Measurements from ENCODE around the gene CFAP20DC.
"Not testable (repeated sequence)": the region's sequence is repeated elsewhere in the genome, so short reads cannot be mapped to it uniquely, and the experiment has no call there.

Gene CFAP20DC

GRCh38 chr3:58965865-58966264, 84.0 kb downstream of the CFAP20DC start:
- no peak for DNase-seq (ENCODE audit: low read depth in 2 of 2, low spot score in 1 of 2)

GRCh38 chr3:58963928-58964503, 85.8 kb downstream of the CFAP20DC start:
- DNase-seq (ENCODE audit: low read depth in 2 of 2, low spot score in 1 of 2), result no peak

- DNase-seq (ENCODE audit: low read depth in 2 of 2, low spot score in 1 of 2), result no peak
These were observed 87.0 kb downstream of the CFAP20DC start for GRCh38 chr3:58962816-58963215.

GRCh38 chr3:58962040-58962651, 87.7 kb downstream of the CFAP20DC start:
- no peak for DNase-seq (ENCODE audit: low read depth in 2 of 2, low spot score in 1 of 2)

- DNase-seq (ENCODE audit: low read depth in 2 of 2, low spot score in 1 of 2), result no peak
These were observed 94.5 kb downstream of the CFAP20DC start for GRCh38 chr3:58955308-58955707.

- DNase-seq (ENCODE audit: low read depth in 2 of 2, low spot score in 1 of 2), result no peak
These were observed 96.5 kb downstream of the CFAP20DC start for GRCh38 chr3:58953288-58953687.

- no peak for DNase-seq (ENCODE audit: low read depth in 2 of 2, low spot score in 1 of 2)
These were observed 97.5 kb downstream of the CFAP20DC start for GRCh38 chr3:58952128-58952917.

GRCh38 chr3:58948018-58948417, 101.8 kb downstream of the CFAP20DC start:
- DNase-seq (ENCODE audit: low read depth in 2 of 2, low spot score in 1 of 2), result no peak

GRCh38 chr3:58946875-58947274, 103.0 kb downstream of the CFAP20DC start:
- no peak for DNase-seq (ENCODE audit: low read depth in 2 of 2, low spot score in 1 of 2)

- no peak for DNase-seq (ENCODE audit: low read depth in 2 of 2, low spot score in 1 of 2)
These were observed 111.8 kb downstream of the CFAP20DC start for GRCh38 chr3:58938057-58938456.

- DNase-seq (ENCODE audit: low read depth in 2 of 2, low spot score in 1 of 2), result no peak
These were observed 125.2 kb downstream of the CFAP20DC start for GRCh38 chr3:58924578-58924977.

GRCh38 chr3:58900386-58900785, 149.4 kb downstream of the CFAP20DC start:
- no peak for DNase-seq (ENCODE audit: low read depth in 2 of 2, low spot score in 1 of 2)

GRCh38 chr3:58899953-58900298, 149.9 kb downstream of the CFAP20DC start:
- no peak for DNase-seq (ENCODE audit: low read depth in 2 of 2, low spot score in 1 of 2)

GRCh38 chr3:58899159-58899952, 150.5 kb downstream of the CFAP20DC start:
- DNase-seq (ENCODE audit: low read depth in 2 of 2, low spot score in 1 of 2), result peak in 1 of 2 donors; percentile 2

GRCh38 chr3:58898513-58898912, 151.3 kb downstream of the CFAP20DC start:
- DNase-seq (ENCODE audit: low read depth in 2 of 2, low spot score in 1 of 2), result no peak

- no peak for DNase-seq (ENCODE audit: low read depth in 2 of 2, low spot score in 1 of 2)
These were observed 152.2 kb downstream of the CFAP20DC start for GRCh38 chr3:58897646-58898045.

- DNase-seq (ENCODE audit: low read depth in 2 of 2, low spot score in 1 of 2), result not testable (repeated sequence)
These were observed 154.1 kb downstream of the CFAP20DC start for GRCh38 chr3:58895678-58896077.

GRCh38 chr3:58892526-58892925, 157.3 kb downstream of the CFAP20DC start:
- not testable (repeated sequence) for DNase-seq (ENCODE audit: low read depth in 2 of 2, low spot score in 1 of 2)

- DNase-seq (ENCODE audit: low read depth in 2 of 2, low spot score in 1 of 2), result no peak
These were observed 161.7 kb downstream of the CFAP20DC start for GRCh38 chr3:58888087-58888486.

GRCh38 chr3:58884453-58884852, 165.4 kb downstream of the CFAP20DC start:
- DNase-seq (ENCODE audit: low read depth in 2 of 2, low spot score in 1 of 2), result no peak

- DNase-seq (ENCODE audit: low read depth in 2 of 2, low spot score in 1 of 2), result no peak
These were observed 169.6 kb downstream of the CFAP20DC start for GRCh38 chr3:58880182-58880581.

- DNase-seq (ENCODE audit: low read depth in 2 of 2, low spot score in 1 of 2), result no peak
These were observed 175.0 kb downstream of the CFAP20DC start for GRCh38 chr3:58874795-58875194.

Measured in stimulated activated CD8-positive, alpha-beta memory T cell treated with anti-CD3 and anti-CD28 coated beads, Interleukin-4, amount 100 ng/mL, for 4 hours (primary cell).